Left ventricle myocardium inferior (tissue), 1 donor: ENCODE data around the gene GFRA1. TPM values are rescaled to one million over a fixed set of nuclear protein-coding genes. Genes with fewer than 3 reads are reported as not detected.
A peak's percentile ranks its signal among the peaks of the same experiment; 100 is the strongest.
"Not testable (repeated sequence)": the region's sequence is repeated elsewhere in the genome, so short reads cannot be mapped to it uniquely, and the experiment has no call there.

Experiments used
- DNase-seq: peaks from one replicate; pipeline ENCODE4 v3.0.0-alpha.2; 2020
- H3K27ac ChIP-seq: fragments of 200-600 bp; replicated peaks from 2 replicates; pipeline ENCODE4 v1.8.0; 2021
- H3K27me3 ChIP-seq: fragments of 200-600 bp; 2 replicates; pipeline ENCODE4 v1.8.0; 2021; ENCODE audit warnings: low read depth
- H3K36me3 ChIP-seq: fragments of 200-600 bp; 2 replicates; pipeline ENCODE4 v1.8.0; 2021
- H3K4me1 ChIP-seq: fragments of 200-600 bp; 2 replicates; pipeline ENCODE4 v1.8.0; 2021
- H3K4me3 ChIP-seq: fragments of 200-600 bp; 2 replicates; pipeline ENCODE4 v1.8.0; 2021; ENCODE audit warnings: mild to moderate bottlenecking, moderate library complexity
- H3K9me3 ChIP-seq: fragments of 200-600 bp; replicated peaks from 2 replicates; pipeline ENCODE4 v1.8.0; 2021
- intact Hi-C: fragments of 100-400 bp; cut with micrococcal nuclease; formaldehyde crosslinking; loops from one replicate; pipeline ENCODE4 v1.11.0; 2022
- total RNA-seq: library from RNA; stranded (reverse); fragmentation: NEBNext Ultra II Directional; extraction: Animal tissue kit (Norgen Biotek cat#: 25700); gene quantifications from one replicate; pipeline ENCODE4 v1.2.1, GENCODE V29; 2021
- TF ChIP-seq, protein P1 (sequence below): fragments of 200-600 bp; IDR thresholded peaks from 2 replicates; pipeline ENCODE4 v1.8.0; 2021; ENCODE audit warnings: antibody characterized with exemption, mild to moderate bottlenecking, borderline replicate concordance
- donor health status: DM: no; HTN: yes; CAD: no; lungs with severe emphysema.

GFRA1 gene
- total RNA-seq, 1 donor from 2014 or later: 5.1 TPM

DNA sequence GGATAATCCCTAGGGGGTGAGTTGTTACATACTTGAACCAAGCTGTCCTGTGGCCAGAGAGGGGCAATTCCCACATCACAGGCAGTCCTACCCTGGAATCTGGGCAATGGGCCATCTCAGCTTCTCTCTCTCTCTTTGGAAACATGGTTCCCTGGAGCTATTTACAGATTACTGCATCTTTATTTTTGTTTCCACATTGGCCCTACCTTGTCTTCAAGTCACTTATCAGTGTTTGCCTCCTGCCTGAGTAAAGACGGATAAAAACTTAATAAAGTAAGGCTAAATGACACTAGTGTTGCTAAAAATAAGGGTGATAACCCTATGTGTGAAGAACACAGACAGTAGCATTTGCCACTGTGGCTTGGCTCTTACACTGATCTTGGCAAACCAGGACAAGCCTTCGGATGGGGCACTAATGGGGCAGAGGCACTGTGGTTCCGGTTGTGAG is 228.2 kb downstream of the GFRA1 start:
- Histone ChIP-seq H3K27ac (peak overlapping the region; percentile 52), H3K9me3 (no peaks in the 10 kb centered on the region), H3K4me1 (peaks cover 18% of the 10 kb centered on the region), H3K4me3 (no peak overlapping the region), H3K27me3 (no peaks in the 10 kb centered on the region), H3K36me3 (no peaks in the 10 kb centered on the region)
- intact Hi-C loops: no loop called here
- TF ChIP-seq, protein P1, sequence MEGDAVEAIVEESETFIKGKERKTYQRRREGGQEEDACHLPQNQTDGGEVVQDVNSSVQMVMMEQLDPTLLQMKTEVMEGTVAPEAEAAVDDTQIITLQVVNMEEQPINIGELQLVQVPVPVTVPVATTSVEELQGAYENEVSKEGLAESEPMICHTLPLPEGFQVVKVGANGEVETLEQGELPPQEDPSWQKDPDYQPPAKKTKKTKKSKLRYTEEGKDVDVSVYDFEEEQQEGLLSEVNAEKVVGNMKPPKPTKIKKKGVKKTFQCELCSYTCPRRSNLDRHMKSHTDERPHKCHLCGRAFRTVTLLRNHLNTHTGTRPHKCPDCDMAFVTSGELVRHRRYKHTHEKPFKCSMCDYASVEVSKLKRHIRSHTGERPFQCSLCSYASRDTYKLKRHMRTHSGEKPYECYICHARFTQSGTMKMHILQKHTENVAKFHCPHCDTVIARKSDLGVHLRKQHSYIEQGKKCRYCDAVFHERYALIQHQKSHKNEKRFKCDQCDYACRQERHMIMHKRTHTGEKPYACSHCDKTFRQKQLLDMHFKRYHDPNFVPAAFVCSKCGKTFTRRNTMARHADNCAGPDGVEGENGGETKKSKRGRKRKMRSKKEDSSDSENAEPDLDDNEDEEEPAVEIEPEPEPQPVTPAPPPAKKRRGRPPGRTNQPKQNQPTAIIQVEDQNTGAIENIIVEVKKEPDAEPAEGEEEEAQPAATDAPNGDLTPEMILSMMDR: no peak
- DNase-seq: peak; percentile 48

DNA sequence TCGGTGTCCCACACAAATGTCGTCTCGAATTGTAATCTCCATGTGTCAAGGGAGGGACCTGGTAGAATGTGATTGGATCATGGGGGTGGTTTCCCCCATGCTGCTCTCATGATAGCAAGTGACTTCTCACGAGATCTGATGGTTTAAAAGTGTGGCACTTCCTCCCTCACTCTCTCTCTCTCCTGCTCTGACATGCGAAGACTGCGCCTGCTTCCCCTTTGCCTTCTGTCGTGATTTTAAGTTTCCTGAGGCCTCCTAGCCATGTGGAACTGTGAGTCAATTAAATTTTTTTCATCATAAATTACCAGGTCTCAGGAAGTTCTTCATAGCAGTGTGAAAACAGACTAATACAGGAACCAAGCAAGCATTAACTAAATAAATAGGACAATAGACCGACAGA is 229.1 kb downstream of the GFRA1 start:
- intact Hi-C loops: no loop called here

DNA sequence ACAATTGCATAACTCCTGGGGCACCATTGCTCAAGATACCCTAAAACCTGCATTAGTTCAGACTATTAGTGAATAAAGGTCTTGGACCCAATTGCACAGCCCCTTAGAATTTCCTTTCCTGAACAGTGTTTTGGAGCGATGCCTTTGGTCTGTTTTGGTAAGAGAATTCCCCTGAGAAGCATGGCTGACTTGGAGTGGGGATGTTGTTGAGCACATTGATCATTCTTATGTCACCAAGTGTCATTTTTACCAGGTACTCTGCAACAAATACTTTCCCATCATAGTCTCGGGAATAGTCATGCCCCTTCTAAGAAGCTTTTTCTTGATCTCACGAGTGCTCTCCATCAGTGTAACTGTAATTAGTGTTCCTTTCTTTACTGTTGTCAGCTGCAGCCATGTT is 229.7 kb downstream of the GFRA1 start:
- Histone ChIP-seq H3K4me1 (peaks cover 18% of the 10 kb centered on the region), H3K27me3 (no peaks in the 10 kb centered on the region), H3K36me3 (no peaks in the 10 kb centered on the region), H3K4me3 (no peak overlapping the region), H3K27ac (no peak overlapping the region), H3K9me3 (no peaks in the 10 kb centered on the region)
- DNase-seq: no peak
- intact Hi-C loops: no loop called here
- TF ChIP-seq, protein P1: no peak

More for the DNA sequence above, 229.1 kb downstream of the GFRA1 start:
- Histone ChIP-seq H3K36me3 (no peaks in the 10 kb centered on the region), H3K4me3 (no peak overlapping the region), H3K27me3 (no peaks in the 10 kb centered on the region), H3K27ac (peak overlapping the region; percentile 52), H3K9me3 (no peaks in the 10 kb centered on the region), H3K4me1 (peaks cover 18% of the 10 kb centered on the region)
- no peak for DNase-seq
- TF ChIP-seq, protein P1: no peak

DNA sequence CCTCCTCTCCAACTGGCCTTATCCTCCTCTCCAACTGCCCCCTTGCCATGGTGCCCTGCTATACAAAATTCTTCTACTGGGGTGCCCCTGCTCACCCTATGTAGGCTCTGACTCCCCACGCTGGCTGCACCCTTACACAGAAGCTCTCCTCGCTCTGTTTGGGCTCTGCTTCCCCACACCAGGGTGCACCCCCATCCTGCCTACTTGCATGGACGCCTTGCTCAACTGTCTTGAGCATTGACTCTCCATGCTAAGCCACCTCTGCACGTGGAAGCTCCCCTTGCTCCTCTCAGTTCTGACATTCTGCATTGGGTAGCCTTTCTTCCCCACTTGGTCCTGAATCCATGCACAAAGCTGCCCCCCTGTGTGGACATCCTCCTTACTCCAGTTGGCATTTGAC is 231.1 kb downstream of the GFRA1 start:
- intact Hi-C loops: no loop called here
- Histone ChIP-seq H3K27me3 (no peaks in the 10 kb centered on the region), H3K9me3 (no peaks in the 10 kb centered on the region), H3K27ac (no peak overlapping the region), H3K36me3 (no peaks in the 10 kb centered on the region), H3K4me1 (peaks cover 18% of the 10 kb centered on the region), H3K4me3 (no peak overlapping the region)
- DNase-seq: no peak
- TF ChIP-seq, protein P1: no peak

DNA sequence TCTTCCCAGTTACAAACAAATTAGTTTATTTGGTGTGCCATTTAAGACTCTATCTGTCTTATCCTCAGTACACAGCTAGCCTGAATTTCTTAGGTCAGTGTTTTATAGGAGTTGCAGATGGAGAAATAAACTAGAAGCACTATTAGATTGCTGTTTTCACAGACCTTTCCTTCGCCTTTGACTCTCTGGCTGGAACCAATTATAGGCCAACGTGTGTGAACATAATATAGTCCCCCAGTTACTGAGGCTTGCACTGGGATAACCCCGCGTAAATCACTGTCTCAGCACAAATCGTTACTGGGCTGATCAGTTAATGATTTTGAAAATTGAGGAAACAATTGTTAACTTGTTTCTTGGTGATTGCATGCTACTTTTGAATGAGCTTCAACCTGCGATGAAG is 233.4 kb downstream of the GFRA1 start:
- no peaks in the 10 kb centered on the region for H3K36me3 ChIP-seq
- peaks cover 5% of the 10 kb centered on the region for H3K4me1 ChIP-seq
- DNase-seq: no peak
- intact Hi-C loops: no loop called here
- H3K27ac ChIP-seq: no peak overlapping the region
- no peak overlapping the region for H3K4me3 ChIP-seq
- TF ChIP-seq, protein P1: no peak
- peaks cover 7% of the 10 kb centered on the region for H3K9me3 ChIP-seq
- no peaks in the 10 kb centered on the region for H3K27me3 ChIP-seq

DNA sequence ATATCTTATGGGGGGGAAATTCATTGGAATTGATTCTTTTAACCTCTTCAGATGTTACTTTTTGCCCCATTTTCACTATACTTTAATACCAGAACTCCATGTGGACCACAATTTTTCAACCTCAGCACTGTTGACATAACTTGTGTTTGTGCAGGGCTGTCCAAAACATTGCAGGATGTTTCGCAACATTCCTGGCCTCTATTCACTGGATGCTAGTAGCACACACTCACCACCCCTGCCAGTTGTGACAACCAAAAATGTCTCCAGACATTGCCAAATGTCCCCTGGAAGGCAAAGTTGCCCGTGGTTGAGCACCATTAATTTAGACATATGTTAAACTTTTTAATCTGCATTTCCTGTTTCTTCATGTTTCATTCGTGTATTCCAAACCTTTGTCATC is 234.7 kb downstream of the GFRA1 start:
- Histone ChIP-seq H3K27ac (no peak overlapping the region), H3K36me3 (no peaks in the 10 kb centered on the region), H3K27me3 (no peaks in the 10 kb centered on the region), H3K4me3 (no peak overlapping the region), H3K9me3 (peaks cover 21% of the 10 kb centered on the region), H3K4me1 (no peaks in the 10 kb centered on the region)
- intact Hi-C loops: no loop called here
- no peak for DNase-seq
- TF ChIP-seq, protein P1: no peak

DNA sequence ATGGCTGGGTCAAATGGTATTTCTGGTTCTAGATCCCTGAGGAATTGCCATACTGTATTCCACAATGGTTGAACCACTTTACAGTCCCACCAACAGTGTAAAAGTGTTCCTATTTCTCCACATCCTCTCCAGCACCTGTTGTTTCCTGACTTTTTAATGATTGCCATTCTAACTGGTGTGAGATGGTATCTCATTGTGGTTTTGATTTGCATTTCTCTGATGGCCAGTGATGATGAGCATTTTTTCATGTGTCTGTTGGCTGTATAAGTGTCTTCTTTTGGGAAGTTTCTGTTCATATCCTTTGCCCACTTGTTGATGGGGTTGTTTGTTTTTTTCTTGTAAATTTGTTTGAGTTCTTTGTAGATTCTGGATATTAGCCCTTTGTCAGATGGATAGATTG is 237.6 kb downstream of the GFRA1 start:
- H3K27ac ChIP-seq, H3K36me3 ChIP-seq, H3K4me1 ChIP-seq, DNase-seq, H3K27me3 ChIP-seq, intact Hi-C loops, H3K4me3 ChIP-seq: not testable (repeated sequence)
- peaks cover 32% of the 10 kb centered on the region for H3K9me3 ChIP-seq
